ENCODE results near the gene PRSS8. TPM values are rescaled to one million over a fixed set of nuclear protein-coding genes. Genes with fewer than 3 reads are reported as not detected.

Gene PRSS8
- total and polyA plus RNA-seq, 2 donors (not counting 3 experiments of a cell fraction or from before 2014, with no cell fraction given), result 0.12 TPM; not detected in 1

DNA sequence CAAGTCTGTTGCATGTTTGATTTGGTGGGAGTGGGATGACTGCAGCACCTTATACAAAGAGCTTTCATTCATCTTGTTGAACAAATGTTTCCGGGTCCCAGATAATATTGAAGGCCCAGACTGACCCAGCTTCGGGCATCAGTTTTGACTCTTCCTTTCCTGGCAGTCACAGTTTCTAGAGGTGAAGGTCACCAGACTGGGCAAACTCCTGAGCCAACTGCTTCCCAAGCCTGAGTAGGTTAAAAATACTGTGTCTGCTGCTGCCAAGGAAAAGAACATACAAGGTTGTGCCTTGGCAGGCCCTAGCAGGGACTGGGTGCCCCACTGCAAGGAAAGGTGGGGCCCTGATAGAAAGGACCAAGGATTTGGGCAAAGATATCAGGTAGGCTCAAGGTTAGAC is 22.8 kb downstream of the PRSS8 start:
- dilution Hi-C loops (cut with MboI; ENCODE audit: extremely low pct_ligation_motif_present, low sequenced_read_pairs), result no loop called here

More for the DNA sequence above, 22.8 kb downstream of the PRSS8 start:
- Histone ChIP-seq H3K9me1 (replicated peaks; ENCODE audit: control insufficient read depth, extremely low read depth, insufficient read depth, low read length) (no peaks in the 10 kb centered on the region), H3K9ac (replicated peaks; ENCODE audit: extremely low read depth, insufficient read depth, low read length) (no peak overlapping the region), H3K79me2 (ENCODE audit: control insufficient read depth, insufficient read depth, low read length) (peaks cover 11% of the 10 kb centered on the region), H3K4me1 (ENCODE audit: control insufficient read depth, extremely low read depth, insufficient read depth, low read length) (peaks cover 12% of the 10 kb centered on the region), H3K27me3 (ENCODE audit: control insufficient read depth in 2 of 2, insufficient read depth in 2 of 2, low read length in 2 of 2) (no peaks in the 10 kb centered on the region), H3K36me3 (ENCODE audit: control insufficient read depth in 2 of 2, extremely low read depth in 1 of 2, insufficient read depth in 2 of 2, low read length in 2 of 2) (peaks cover 10 to 31% of the 10 kb centered on the region in 2 experiments), H3K27ac (ENCODE audit: insufficient read depth, low read depth, low read length) (no peak overlapping the region), H3K4me3 (replicated peaks in 1 of 3; ENCODE audit: insufficient read depth in 1 of 3, low read depth in 1 of 3, low read length in 3 of 3) (no peak overlapping the region), H3K9me3 (replicated peaks; ENCODE audit: control insufficient read depth, insufficient read depth, low read length) (no peaks in the 10 kb centered on the region), H2AFZ (ENCODE audit: low read depth, low read length) (no peak overlapping the region), H4K20me1 (replicated peaks; ENCODE audit: control insufficient read depth, extremely low read depth, insufficient read depth, low read length) (no peaks in the 10 kb centered on the region), H3K4me2 (ENCODE audit: insufficient read depth, low read length) (no peak overlapping the region)
- no peak for TF ChIP-seq FOS (IDR thresholded peaks at IDR 0.05; ENCODE audit: borderline replicate concordance, insufficient read depth, low read length)
- TF ChIP-seq GATA2 (IDR thresholded peaks at IDR 0.05; ENCODE audit: insufficient read depth, insufficient read length, low read depth, low read length), result no peak
- TF ChIP-seq MYC (IDR thresholded peaks at IDR 0.05; ENCODE audit: low read depth, low read length), result no peak
- no peak for TF ChIP-seq EZH2 (IDR thresholded peaks at IDR 0.05; ENCODE audit: borderline replicate concordance, low read depth, low read length, severe bottlenecking)
- TF ChIP-seq, protein P1, sequence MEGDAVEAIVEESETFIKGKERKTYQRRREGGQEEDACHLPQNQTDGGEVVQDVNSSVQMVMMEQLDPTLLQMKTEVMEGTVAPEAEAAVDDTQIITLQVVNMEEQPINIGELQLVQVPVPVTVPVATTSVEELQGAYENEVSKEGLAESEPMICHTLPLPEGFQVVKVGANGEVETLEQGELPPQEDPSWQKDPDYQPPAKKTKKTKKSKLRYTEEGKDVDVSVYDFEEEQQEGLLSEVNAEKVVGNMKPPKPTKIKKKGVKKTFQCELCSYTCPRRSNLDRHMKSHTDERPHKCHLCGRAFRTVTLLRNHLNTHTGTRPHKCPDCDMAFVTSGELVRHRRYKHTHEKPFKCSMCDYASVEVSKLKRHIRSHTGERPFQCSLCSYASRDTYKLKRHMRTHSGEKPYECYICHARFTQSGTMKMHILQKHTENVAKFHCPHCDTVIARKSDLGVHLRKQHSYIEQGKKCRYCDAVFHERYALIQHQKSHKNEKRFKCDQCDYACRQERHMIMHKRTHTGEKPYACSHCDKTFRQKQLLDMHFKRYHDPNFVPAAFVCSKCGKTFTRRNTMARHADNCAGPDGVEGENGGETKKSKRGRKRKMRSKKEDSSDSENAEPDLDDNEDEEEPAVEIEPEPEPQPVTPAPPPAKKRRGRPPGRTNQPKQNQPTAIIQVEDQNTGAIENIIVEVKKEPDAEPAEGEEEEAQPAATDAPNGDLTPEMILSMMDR (IDR thresholded peaks at IDR 0.05; ENCODE audit: extremely low read depth in 1 of 2, insufficient read depth in 1 of 2, low read depth in 1 of 2, low read length in 2 of 2), result no peak
- TF ChIP-seq POLR2AphosphoS5 (IDR thresholded peaks at IDR 0.05; ENCODE audit: insufficient read depth, low read depth, low read length), result no peak
- no peak for TF ChIP-seq POLR2A (IDR thresholded peaks at IDR 0.05; ENCODE audit: low read depth, low read length)
- TF ChIP-seq JUN (IDR thresholded peaks at IDR 0.05; ENCODE audit: borderline replicate concordance, insufficient read depth, insufficient read length, low read depth), result no peak
- TF ChIP-seq, protein P2, sequence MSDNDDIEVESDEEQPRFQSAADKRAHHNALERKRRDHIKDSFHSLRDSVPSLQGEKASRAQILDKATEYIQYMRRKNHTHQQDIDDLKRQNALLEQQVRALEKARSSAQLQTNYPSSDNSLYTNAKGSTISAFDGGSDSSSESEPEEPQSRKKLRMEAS (IDR thresholded peaks at IDR 0.05; ENCODE audit: insufficient read depth, insufficient read length), result no peak
- DNase-seq (ENCODE audit: low read depth, low spot score) (no peak), FAIRE-seq (no peak)
- intact Hi-C loops (cut with micrococcal nuclease), result no loop called here
- BruUV-seq (replicated peaks), result no TSS peak
- ChIA-PET POLR2A (no interaction called here), CTCF (no interaction called here)

All from endothelial cell of umbilical vein (primary cell).